SU-DHL-6 (cell line): ENCODE measurements around the gene FIBCD1.

Experiments used
- H2AFZ ChIP-seq: fragments of 200-600 bp; sonication (generic); 2 replicates; pipeline ENCODE4 v1.6.1; 2014; ENCODE audit warnings: low read depth, mild to moderate bottlenecking, moderate library complexity, mixed read lengths, antibody characterized with exemption, low read length; ENCODE audit not compliant: severe bottlenecking
- H3F3A ChIP-seq: fragments of 200-600 bp; shearing (Covaris generic); 2 replicates; pipeline ENCODE4 v1.6.0; 2016; ENCODE audit warnings: antibody characterized with exemption, mild to moderate bottlenecking; ENCODE audit not compliant: insufficient read depth
- H3K27ac ChIP-seq: fragments of 200-600 bp; sonication (generic); 2 replicates; pipeline ENCODE4 v1.5.1; 2016; ENCODE audit warnings: low read depth, mild to moderate bottlenecking, low read length, moderate library complexity, mixed read lengths
- H3K27me3 ChIP-seq: fragments of 200-600 bp; sonication (generic), shearing (Covaris generic); 2 replicates; pipeline ENCODE4 v1.6.0; 2014; ENCODE audit warnings: mild to moderate bottlenecking, low read length
- H3K36me3 ChIP-seq: fragments of 200-600 bp; sonication (generic); 2 replicates; pipeline ENCODE4 v1.6.1; 2014; ENCODE audit warnings: mild to moderate bottlenecking, low read length, mixed read lengths
- H3K4me2 ChIP-seq: fragments of 300-600, 200-600 bp; shearing (Covaris generic), sonication (generic); 2 replicates; pipeline ENCODE4 v1.6.0; 2014; ENCODE audit warnings: low read length, low read depth, mild to moderate bottlenecking; ENCODE audit not compliant: poor library complexity, severe bottlenecking
- H3K4me3 ChIP-seq: fragments of 200-600 bp; sonication (generic); 2 replicates; pipeline ENCODE4 v1.5.1; 2014; ENCODE audit warnings: antibody characterized with exemption, low read length, mild to moderate bottlenecking, mixed read lengths; ENCODE audit not compliant: insufficient read depth, poor library complexity, severe bottlenecking
- H3K79me2 ChIP-seq: fragments of 200-600 bp; sonication (generic); 2 replicates; pipeline ENCODE4 v1.6.1; 2014; ENCODE audit warnings: mild to moderate bottlenecking, low read length, moderate library complexity; ENCODE audit not compliant: insufficient read depth
- H3K9ac ChIP-seq: fragments of 200-600 bp; sonication (generic); 2 replicates; pipeline ENCODE4 v1.7.0; 2014; ENCODE audit warnings: mild to moderate bottlenecking, low read length
- H3K9me2 ChIP-seq: fragments of 200-600 bp; sonication (generic); replicated peaks from 2 replicates; pipeline ENCODE4 v1.6.1; 2014; ENCODE audit warnings: low read length; ENCODE audit not compliant: insufficient read depth
- H3K9me3 ChIP-seq: fragments of 200-600 bp; sonication (generic); 2 replicates; pipeline ENCODE4 v1.6.1; 2014; ENCODE audit warnings: low read length, mixed read lengths; ENCODE audit not compliant: insufficient read depth
- H4K20me1 ChIP-seq: fragments of 200-600 bp; sonication (generic); 2 replicates; pipeline ENCODE4 v1.6.1; 2014; ENCODE audit warnings: low read depth, mild to moderate bottlenecking, antibody characterized with exemption, low read length, moderate library complexity, mixed read lengths
- EZH2phosphoT487 ChIP-seq: fragments of 200-600 bp; sonication (generic), shearing (Covaris generic); conservative IDR thresholded peaks from 2 replicates; pipeline ENCODE4 v1.6.1; 2018; ENCODE audit warnings: mild to moderate bottlenecking, antibody characterized with exemption, low read length, moderate library complexity, mixed read lengths
- TF ChIP-seq, protein P1 (sequence below): fragments of 200-600 bp; sonication (generic); IDR thresholded peaks from one replicate; pipeline ENCODE4 v1.5.1; 2017; ENCODE audit warnings: antibody characterized with exemption, mild to moderate bottlenecking, low read length, moderate library complexity; ENCODE audit not compliant: insufficient read depth, poor library complexity, severe bottlenecking

Gene FIBCD1

DNA sequence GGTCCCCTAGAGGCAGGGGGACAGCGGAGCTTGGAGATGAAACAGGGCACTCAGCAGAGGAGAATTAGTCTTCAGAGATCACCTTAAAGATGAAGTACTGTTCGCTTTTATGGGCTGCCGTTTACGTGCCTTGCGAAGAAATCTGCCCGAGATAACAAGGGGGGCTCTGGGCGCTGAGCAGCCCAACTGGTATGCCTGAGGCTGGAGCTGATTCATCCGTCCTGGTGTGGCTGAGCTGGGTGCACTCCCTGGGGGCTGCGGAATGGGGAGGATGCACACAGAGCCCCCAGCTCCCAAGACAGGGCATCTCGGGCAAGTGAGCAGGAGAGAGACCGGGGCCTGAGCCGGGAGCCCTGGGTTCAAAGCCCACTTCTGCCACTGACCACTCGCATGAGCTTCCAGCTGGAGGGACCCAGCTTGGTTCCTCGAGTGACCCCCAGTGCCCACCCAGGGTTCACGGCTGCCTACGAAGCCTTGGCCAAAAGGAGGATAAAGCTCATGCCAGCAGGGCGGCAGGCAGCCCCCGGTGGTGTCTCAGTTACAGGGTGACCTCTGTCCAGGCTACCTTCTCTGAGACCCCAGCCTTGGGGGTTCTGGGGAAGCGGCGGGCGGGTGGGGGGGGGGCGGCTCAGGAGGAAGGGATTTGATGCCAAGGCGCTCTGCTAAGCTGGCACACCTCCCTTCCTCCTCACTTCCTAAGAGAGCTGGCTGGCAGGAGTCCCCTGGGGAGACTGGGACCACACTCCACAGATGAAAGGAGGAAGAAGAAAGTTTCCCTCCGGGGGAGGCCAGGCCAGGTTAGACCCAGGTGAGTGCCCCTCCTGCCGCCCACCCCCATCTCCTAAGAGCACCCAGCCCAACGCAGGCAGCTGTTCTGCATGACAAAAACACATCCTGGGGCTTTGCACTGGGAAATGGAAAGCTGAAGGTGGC is 5.7 kb downstream of the FIBCD1 start:
- H3K79me2 ChIP-seq, result no peaks in the 10 kb centered on the region
- H3K4me3 ChIP-seq, result no peak overlapping the region
- H3K9ac ChIP-seq, result no peak overlapping the region
- H3K27ac ChIP-seq, result no peak overlapping the region
- no peaks in the 10 kb centered on the region for H3K9me3 ChIP-seq
- TF ChIP-seq, protein P1, sequence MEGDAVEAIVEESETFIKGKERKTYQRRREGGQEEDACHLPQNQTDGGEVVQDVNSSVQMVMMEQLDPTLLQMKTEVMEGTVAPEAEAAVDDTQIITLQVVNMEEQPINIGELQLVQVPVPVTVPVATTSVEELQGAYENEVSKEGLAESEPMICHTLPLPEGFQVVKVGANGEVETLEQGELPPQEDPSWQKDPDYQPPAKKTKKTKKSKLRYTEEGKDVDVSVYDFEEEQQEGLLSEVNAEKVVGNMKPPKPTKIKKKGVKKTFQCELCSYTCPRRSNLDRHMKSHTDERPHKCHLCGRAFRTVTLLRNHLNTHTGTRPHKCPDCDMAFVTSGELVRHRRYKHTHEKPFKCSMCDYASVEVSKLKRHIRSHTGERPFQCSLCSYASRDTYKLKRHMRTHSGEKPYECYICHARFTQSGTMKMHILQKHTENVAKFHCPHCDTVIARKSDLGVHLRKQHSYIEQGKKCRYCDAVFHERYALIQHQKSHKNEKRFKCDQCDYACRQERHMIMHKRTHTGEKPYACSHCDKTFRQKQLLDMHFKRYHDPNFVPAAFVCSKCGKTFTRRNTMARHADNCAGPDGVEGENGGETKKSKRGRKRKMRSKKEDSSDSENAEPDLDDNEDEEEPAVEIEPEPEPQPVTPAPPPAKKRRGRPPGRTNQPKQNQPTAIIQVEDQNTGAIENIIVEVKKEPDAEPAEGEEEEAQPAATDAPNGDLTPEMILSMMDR, result no peak
- TF ChIP-seq EZH2phosphoT487, result no peak
- no peaks in the 10 kb centered on the region for H4K20me1 ChIP-seq
- H3K9me2 ChIP-seq, result no peaks in the 10 kb centered on the region
- no peaks in the 10 kb centered on the region for H3K27me3 ChIP-seq
- H2AFZ ChIP-seq, result no peak overlapping the region
- H3K36me3 ChIP-seq, result no peaks in the 10 kb centered on the region
- no peak overlapping the region for H3K4me2 ChIP-seq
- no peaks in the 10 kb centered on the region for H3F3A ChIP-seq

DNA sequence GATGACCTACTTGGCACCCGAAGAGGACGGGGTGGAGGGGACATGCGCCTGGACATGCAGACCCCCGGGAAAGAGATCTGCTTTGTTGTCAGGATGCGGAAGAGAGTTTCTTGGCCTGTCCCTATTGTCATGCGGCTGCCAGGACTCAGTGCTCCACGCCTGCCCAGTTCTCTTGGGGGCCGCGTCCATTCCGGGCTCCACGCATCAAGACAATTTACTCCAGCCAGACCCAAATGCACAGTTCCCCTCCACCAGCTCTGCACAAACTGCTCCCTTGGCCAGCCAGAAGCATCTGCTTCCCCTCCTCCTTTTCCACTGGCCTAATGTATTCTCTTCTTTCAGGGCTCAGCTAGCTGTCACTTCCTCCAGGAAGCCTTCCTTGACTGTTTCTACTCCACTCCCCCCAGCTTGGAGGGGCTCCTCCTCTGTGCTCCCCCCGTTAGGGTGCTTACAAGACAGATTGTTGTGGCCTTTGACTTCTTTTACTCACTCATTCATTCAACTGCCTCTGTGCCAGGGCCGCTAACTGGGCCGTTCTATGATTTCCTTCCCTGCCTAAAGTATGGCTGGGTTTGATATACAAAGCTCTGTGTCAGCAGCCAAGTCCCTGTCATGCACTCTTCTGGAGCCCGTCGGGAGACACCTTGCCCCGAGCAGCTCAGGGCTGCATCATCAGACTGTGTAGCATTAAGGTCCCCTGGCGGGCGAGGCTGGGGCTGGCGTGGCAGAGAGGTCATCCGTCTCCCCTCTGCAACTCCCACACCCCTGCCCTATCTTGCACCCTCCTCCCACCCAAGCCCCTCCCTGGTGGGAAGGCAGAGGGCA is 6.6 kb downstream of the FIBCD1 start:
- TF ChIP-seq EZH2phosphoT487, result no peak
- TF ChIP-seq, protein P1, result no peak
- Histone ChIP-seq H3K9ac (no peak overlapping the region), H3K27me3 (no peaks in the 10 kb centered on the region), H3F3A (no peaks in the 10 kb centered on the region), H4K20me1 (no peaks in the 10 kb centered on the region), H3K9me2 (no peaks in the 10 kb centered on the region), H3K27ac (no peak overlapping the region), H3K79me2 (no peaks in the 10 kb centered on the region), H3K36me3 (no peaks in the 10 kb centered on the region), H3K9me3 (no peaks in the 10 kb centered on the region), H2AFZ (no peak overlapping the region), H3K4me3 (no peak overlapping the region), H3K4me2 (no peak overlapping the region)

DNA sequence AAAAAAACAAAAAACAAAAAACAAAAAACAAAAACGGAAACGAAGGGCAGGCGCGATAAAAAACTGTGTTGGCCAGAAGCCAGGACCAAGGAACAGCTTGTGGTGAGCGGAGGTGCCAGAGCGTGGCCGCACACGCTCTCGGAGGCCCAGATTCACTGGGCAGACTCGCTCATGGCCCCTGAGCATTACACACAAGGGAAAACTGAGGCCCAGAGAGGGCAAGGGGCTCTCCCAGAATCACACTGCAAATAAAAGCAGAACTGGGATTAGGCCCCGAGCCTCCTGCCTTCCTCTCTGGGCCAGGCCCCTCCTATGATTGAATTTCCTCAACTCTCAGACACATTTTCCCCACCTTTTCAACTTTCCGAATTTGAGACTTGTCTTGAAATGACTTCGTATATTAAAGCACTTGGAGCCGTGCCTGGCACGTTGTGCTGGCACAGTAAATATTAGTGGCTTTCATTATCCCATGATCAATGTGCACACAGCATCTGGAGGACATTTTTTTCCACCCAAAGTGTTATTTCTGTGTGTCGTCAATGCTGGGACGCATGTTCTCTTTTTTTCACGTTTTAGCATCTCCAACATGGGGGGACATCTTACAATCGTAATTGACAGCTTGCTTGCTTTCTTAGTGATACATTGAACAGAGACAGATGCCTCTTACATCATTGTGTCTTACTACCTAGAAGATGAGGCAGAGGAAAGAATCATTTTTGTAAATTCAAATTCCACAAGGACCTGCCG is 7.4 kb downstream of the FIBCD1 start:
- Histone ChIP-seq H3K4me2 (no peak overlapping the region), H3K27me3 (no peaks in the 10 kb centered on the region), H3K36me3 (no peaks in the 10 kb centered on the region), H3K27ac (no peak overlapping the region), H3K9me2 (no peaks in the 10 kb centered on the region), H3K4me3 (no peak overlapping the region), H3K79me2 (no peaks in the 10 kb centered on the region), H2AFZ (no peak overlapping the region), H3K9ac (no peak overlapping the region), H3K9me3 (no peaks in the 10 kb centered on the region), H4K20me1 (no peaks in the 10 kb centered on the region), H3F3A (no peaks in the 10 kb centered on the region)
- TF ChIP-seq, protein P1, result no peak
- TF ChIP-seq EZH2phosphoT487, result no peak
